SU-DHL-6 (cell line): ENCODE results near the gene JPH4.
"Not testable (repeated sequence)": the region's sequence is repeated elsewhere in the genome, so short reads cannot be mapped to it uniquely, and the experiment has no call there.

Experiments
- H2AFZ ChIP-seq: fragments of 200-600 bp; sonication (generic); 2 replicates; pipeline ENCODE4 v1.6.1; 2014; ENCODE audit warnings: low read depth, mild to moderate bottlenecking, moderate library complexity, mixed read lengths, antibody characterized with exemption, low read length; ENCODE audit not compliant: severe bottlenecking
- H3F3A ChIP-seq: fragments of 200-600 bp; shearing (Covaris generic); 2 replicates; pipeline ENCODE4 v1.6.0; 2016; ENCODE audit warnings: antibody characterized with exemption, mild to moderate bottlenecking; ENCODE audit not compliant: insufficient read depth
- H3K27ac ChIP-seq: fragments of 200-600 bp; sonication (generic); 2 replicates; pipeline ENCODE4 v1.5.1; 2016; ENCODE audit warnings: low read depth, mild to moderate bottlenecking, low read length, moderate library complexity, mixed read lengths
- H3K27me3 ChIP-seq: fragments of 200-600 bp; sonication (generic), shearing (Covaris generic); 2 replicates; pipeline ENCODE4 v1.6.0; 2014; ENCODE audit warnings: mild to moderate bottlenecking, low read length
- H3K36me3 ChIP-seq: fragments of 200-600 bp; sonication (generic); 2 replicates; pipeline ENCODE4 v1.6.1; 2014; ENCODE audit warnings: mild to moderate bottlenecking, low read length, mixed read lengths
- H3K4me2 ChIP-seq: fragments of 300-600, 200-600 bp; shearing (Covaris generic), sonication (generic); 2 replicates; pipeline ENCODE4 v1.6.0; 2014; ENCODE audit warnings: low read length, low read depth, mild to moderate bottlenecking; ENCODE audit not compliant: poor library complexity, severe bottlenecking
- H3K4me3 ChIP-seq: fragments of 200-600 bp; sonication (generic); 2 replicates; pipeline ENCODE4 v1.5.1; 2014; ENCODE audit warnings: antibody characterized with exemption, low read length, mild to moderate bottlenecking, mixed read lengths; ENCODE audit not compliant: insufficient read depth, poor library complexity, severe bottlenecking
- H3K79me2 ChIP-seq: fragments of 200-600 bp; sonication (generic); 2 replicates; pipeline ENCODE4 v1.6.1; 2014; ENCODE audit warnings: mild to moderate bottlenecking, low read length, moderate library complexity; ENCODE audit not compliant: insufficient read depth
- H3K9ac ChIP-seq: fragments of 200-600 bp; sonication (generic); 2 replicates; pipeline ENCODE4 v1.7.0; 2014; ENCODE audit warnings: mild to moderate bottlenecking, low read length
- H3K9me2 ChIP-seq: fragments of 200-600 bp; sonication (generic); replicated peaks from 2 replicates; pipeline ENCODE4 v1.6.1; 2014; ENCODE audit warnings: low read length; ENCODE audit not compliant: insufficient read depth
- H3K9me3 ChIP-seq: fragments of 200-600 bp; sonication (generic); 2 replicates; pipeline ENCODE4 v1.6.1; 2014; ENCODE audit warnings: low read length, mixed read lengths; ENCODE audit not compliant: insufficient read depth
- H4K20me1 ChIP-seq: fragments of 200-600 bp; sonication (generic); 2 replicates; pipeline ENCODE4 v1.6.1; 2014; ENCODE audit warnings: low read depth, mild to moderate bottlenecking, antibody characterized with exemption, low read length, moderate library complexity, mixed read lengths
- CTCF ChIP-seq: fragments of 200-600 bp; sonication (generic); IDR thresholded peaks from one replicate; pipeline ENCODE4 v1.5.1; 2017; ENCODE audit warnings: antibody characterized with exemption, mild to moderate bottlenecking, low read length, moderate library complexity; ENCODE audit not compliant: insufficient read depth, poor library complexity, severe bottlenecking
- EZH2phosphoT487 ChIP-seq: fragments of 200-600 bp; sonication (generic), shearing (Covaris generic); conservative IDR thresholded peaks from 2 replicates; pipeline ENCODE4 v1.6.1; 2018; ENCODE audit warnings: mild to moderate bottlenecking, antibody characterized with exemption, low read length, moderate library complexity, mixed read lengths

The JPH4 gene

GRCh38 chr14:23600806-23601205 is 22.2 kb upstream of the JPH4 start:
- Histone ChIP-seq H3K4me3 (no peak overlapping the region), H3K27ac (no peak overlapping the region), H2AFZ (no peak overlapping the region), H3F3A (no peaks in the 10 kb centered on the region), H3K4me2 (no peak overlapping the region), H3K9me3 (no peaks in the 10 kb centered on the region), H3K27me3 (no peaks in the 10 kb centered on the region), H3K9me2 (no peaks in the 10 kb centered on the region), H3K36me3 (no peaks in the 10 kb centered on the region), H3K9ac (no peak overlapping the region), H4K20me1 (no peaks in the 10 kb centered on the region), H3K79me2 (no peaks in the 10 kb centered on the region)
- TF ChIP-seq EZH2phosphoT487 (no peak), CTCF (no peak)

- no peak overlapping the region for H3K4me2 ChIP-seq
- H3K9me3 ChIP-seq: no peaks in the 10 kb centered on the region
- no peaks in the 10 kb centered on the region for H4K20me1 ChIP-seq
- H3K79me2 ChIP-seq: no peaks in the 10 kb centered on the region
- no peaks in the 10 kb centered on the region for H3F3A ChIP-seq
- H3K27me3 ChIP-seq: no peaks in the 10 kb centered on the region
- no peak overlapping the region for H2AFZ ChIP-seq
- no peak for TF ChIP-seq CTCF
- TF ChIP-seq EZH2phosphoT487: no peak
- H3K4me3 ChIP-seq: no peak overlapping the region
- H3K9ac ChIP-seq: no peak overlapping the region
- no peak overlapping the region for H3K27ac ChIP-seq
- no peaks in the 10 kb centered on the region for H3K36me3 ChIP-seq
- no peaks in the 10 kb centered on the region for H3K9me2 ChIP-seq
Measured at GRCh38 chr14:23600322-23600707, 21.7 kb upstream of the JPH4 start.

GRCh38 chr14:23594191-23594590 is 15.6 kb upstream of the JPH4 start:
- not testable (repeated sequence) for H3K9ac ChIP-seq, H3K27me3 ChIP-seq, H3F3A ChIP-seq, H3K79me2 ChIP-seq, H4K20me1 ChIP-seq, H3K27ac ChIP-seq, H2AFZ ChIP-seq, H3K9me3 ChIP-seq, H3K4me2 ChIP-seq, H3K36me3 ChIP-seq, H3K4me3 ChIP-seq, H3K9me2 ChIP-seq

- Histone ChIP-seq H3F3A (no peaks in the 10 kb centered on the region), H3K4me2 (no peak overlapping the region), H3K27me3 (no peaks in the 10 kb centered on the region), H3K9me2 (no peaks in the 10 kb centered on the region), H4K20me1 (no peaks in the 10 kb centered on the region), H3K9ac (no peak overlapping the region), H3K36me3 (no peaks in the 10 kb centered on the region), H3K4me3 (no peak overlapping the region), H2AFZ (no peak overlapping the region), H3K9me3 (no peaks in the 10 kb centered on the region), H3K27ac (no peak overlapping the region), H3K79me2 (no peaks in the 10 kb centered on the region)
- TF ChIP-seq EZH2phosphoT487: no peak
- TF ChIP-seq CTCF: no peak
Measured at GRCh38 chr14:23590198-23590597, 11.6 kb upstream of the JPH4 start.
